H1 (cell line): Measurements from ENCODE around the gene NUAK1. TPM values are rescaled to one million over a fixed set of nuclear protein-coding genes. Genes with fewer than 3 reads are reported as not detected.

ENCODE experiments used
- CHD7 ChIP-seq: fragments of 300-600 bp; sonication (generic); IDR thresholded peaks from 2 replicates; pipeline ENCODE4 v1.7.1; 2012; ENCODE audit warnings: low read length, moderate library complexity, mild to moderate bottlenecking, inconsistent platforms; ENCODE audit not compliant: insufficient replicate concordance
- JUN ChIP-seq: IDR thresholded peaks from 2 replicates; pipeline ENCODE4 v1.6.1; 2011; ENCODE audit warnings: low read depth, mild to moderate bottlenecking, improper control_type of control experiment, low read length
- RAD21 ChIP-seq, 2 experiments: IDR thresholded peaks in 1 of 2; conservative IDR thresholded peaks in 1 of 2; 2 replicates each; pipeline ENCODE4 v1.6.1; 2011; ENCODE audit warnings: low read depth in 2 of 2, low read length in 2 of 2, improper control_type of control experiment in 1 of 2, inconsistent platforms in 1 of 2, mild to moderate bottlenecking in 1 of 2, moderate library complexity in 1 of 2
- polyA plus RNA-seq, 7 experiments: library from polyadenylated mRNA; depleted of rRNA in 3 of 7; stranded (reverse) in 5 of 7; unstranded in 2 of 7; fragments of >200 nt in 5 of 7; fragments of 200-250 nt in 2 of 7; gene quantifications; 1 replicate in 5 of 7; 2 replicates in 1 of 7; 4 replicates in 1 of 7; pipeline versions ENCODE4 v1.2.1 to v1.2.3, GENCODE V29; 2011 to 2013; ENCODE audit warnings: missing spikeins in 2 of 7, mixed read lengths in 2 of 7
- total RNA-seq: library from RNA; stranded (reverse); fragmentation: NEBNext Ultra II Directional; extraction: Animal tissue kit (Norgen Biotek cat#: 25700); gene quantifications from 2 replicates; pipeline ENCODE4 v1.2.1, GENCODE V29; 2021

Gene NUAK1
- total and polyA plus RNA-seq, 2 of the 8 experiments (the other 6 are each of a cell fraction or from before 2014, with no cell fraction given) = 6.7 to 18.2 TPM

- no peak for TF ChIP-seq CHD7
- no peak for TF ChIP-seq RAD21 (IDR thresholded peaks at IDR 0.05 in 1 of 2, conservative IDR thresholded peaks at IDR 0.05 in 1 of 2; ENCODE audit: low read depth in 2 of 2, low read length in 2 of 2)
- TF ChIP-seq JUN = no peak
Observed at GRCh38 chr12:106174876-106175275, 36.1 kb upstream of the NUAK1 start (continued).
